Activated effector memory CD4-positive, alpha-beta T cell treated with anti-CD3 and anti-CD28 coated beads, Interleukin-2, amount 50 U/mL, for 16 hours (primary cell): ENCODE data around the gene N4BP2L2.

Experiments
- DNase-seq: peaks from one replicate; pipeline ENCODE4 v3.0.0-alpha.2; 2020

The N4BP2L2 gene

GRCh38 chr13:32423592-32423991, 115.0 kb downstream of the N4BP2L2 start:
- no peak for DNase-seq

GRCh38 chr13:32419862-32420261, 118.7 kb downstream of the N4BP2L2 start:
- DNase-seq, result no peak

GRCh38 chr13:32417995-32418394, 120.6 kb downstream of the N4BP2L2 start:
- no peak for DNase-seq

- DNase-seq, result no peak
Observed at GRCh38 chr13:32415019-32415418, 123.6 kb downstream of the N4BP2L2 start.

DNA sequence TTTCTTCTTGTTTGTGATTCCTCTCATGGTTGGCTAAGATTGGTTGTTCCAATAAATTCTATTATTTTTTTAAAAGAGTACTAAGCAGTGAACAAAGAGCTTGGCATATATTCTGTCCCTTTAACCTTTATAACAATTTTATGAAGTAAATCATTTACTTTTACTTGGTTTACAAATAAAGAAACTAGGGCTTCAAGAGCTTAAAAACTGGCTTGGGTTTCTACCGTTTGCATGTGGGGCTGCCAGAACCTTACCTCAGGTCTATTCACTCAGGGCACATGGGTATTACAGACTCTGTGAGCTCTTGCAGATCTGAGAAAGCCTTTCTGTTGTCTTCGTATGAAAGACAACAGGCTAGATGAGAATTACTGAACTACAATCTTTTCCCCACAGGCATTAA, 124.0 kb downstream of the N4BP2L2 start:
- no peak for DNase-seq

- no peak for DNase-seq
Observed at GRCh38 chr13:32413284-32413683, 125.3 kb downstream of the N4BP2L2 start.

- no peak for DNase-seq
Observed at GRCh38 chr13:32409561-32410421, 128.8 kb downstream of the N4BP2L2 start.

GRCh38 chr13:32409001-32409313, 129.6 kb downstream of the N4BP2L2 start:
- DNase-seq, result no peak

GRCh38 chr13:32408296-32409000, 130.1 kb downstream of the N4BP2L2 start:
- DNase-seq, result no peak

DNA sequence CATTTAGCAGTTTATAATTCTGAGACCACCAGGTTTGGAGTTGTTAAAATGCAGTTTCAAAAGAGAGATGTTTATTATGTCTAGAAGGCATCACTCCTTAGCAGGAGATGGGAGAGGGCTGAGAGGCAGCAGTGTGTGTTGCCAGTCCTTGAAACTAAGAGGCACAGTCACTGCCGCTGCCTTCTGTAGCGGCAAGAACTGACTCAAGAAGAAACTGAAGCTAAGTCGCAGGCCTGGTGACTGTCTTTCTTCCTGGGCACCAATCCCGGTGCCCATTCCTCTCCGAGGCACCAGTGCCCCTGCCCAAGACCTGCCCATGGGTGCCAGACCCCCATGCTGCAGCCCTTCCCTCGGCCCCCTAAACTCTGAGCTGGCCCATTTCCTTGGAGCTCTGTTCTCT, 130.7 kb downstream of the N4BP2L2 start:
- DNase-seq, result no peak

- DNase-seq, result no peak
Observed at GRCh38 chr13:32403108-32403507, 135.5 kb downstream of the N4BP2L2 start.

GRCh38 chr13:32391101-32391619, 147.4 kb downstream of the N4BP2L2 start:
- DNase-seq, result no peak

DNA sequence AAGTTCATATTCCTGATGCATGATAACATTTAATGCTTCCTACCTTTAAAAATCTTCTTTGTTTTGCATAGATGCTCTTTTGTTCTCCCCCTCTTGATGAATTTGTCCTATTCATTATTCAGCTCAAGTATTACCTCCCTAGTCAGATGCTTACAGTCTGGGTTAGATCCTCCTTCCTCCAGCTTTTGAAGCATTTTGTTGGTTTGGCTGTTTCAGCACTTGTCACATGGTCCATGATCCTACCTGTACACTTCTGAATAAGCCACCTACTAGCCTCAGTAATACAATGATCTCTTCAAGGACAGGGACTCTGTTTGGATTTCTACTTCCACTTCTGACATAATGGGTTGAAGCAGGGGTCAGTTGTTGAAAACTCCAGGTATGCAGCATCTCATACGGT, 148.1 kb downstream of the N4BP2L2 start:
- no peak for DNase-seq

GRCh38 chr13:32390048-32390447, 148.5 kb downstream of the N4BP2L2 start:
- DNase-seq, result no peak

DNA sequence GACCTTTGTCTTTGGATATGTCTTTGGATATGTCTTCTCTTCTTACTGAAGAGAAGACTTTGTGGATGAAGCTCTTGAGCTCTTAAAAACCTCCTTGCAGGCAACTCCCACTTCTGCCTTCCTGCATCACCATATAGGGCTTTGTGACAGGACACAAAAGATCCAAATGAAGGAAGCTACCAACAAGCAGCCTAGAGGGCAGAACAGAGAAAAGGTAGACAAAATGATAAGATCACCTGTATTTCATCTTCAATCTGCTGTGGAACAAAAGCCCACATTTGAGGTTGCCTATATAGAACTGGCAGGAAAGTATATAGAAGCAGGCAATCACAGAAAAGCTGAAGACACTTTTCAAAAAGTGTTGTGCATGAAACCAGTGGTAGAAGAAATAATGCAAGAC, 153.2 kb downstream of the N4BP2L2 start:
- no peak for DNase-seq

GRCh38 chr13:32384702-32385101, 153.9 kb downstream of the N4BP2L2 start:
- no peak for DNase-seq

- DNase-seq, result no peak
Observed at GRCh38 chr13:32383836-32384618, 154.6 kb downstream of the N4BP2L2 start.
